SK-N-SH treated with all-trans-retinoic acid at 6 μM for 48 hours (cell line): Measurements from ENCODE around the gene OSBPL9.

Experiments used
- ATAC-seq: fragments of 200-7000 bp; cut with Tn5 transposase; 3 replicates; pipeline ENCODE4 v1.9.1; 2020; ENCODE audit warnings: mild to moderate bottlenecking, moderate library complexity
- ARNTL ChIP-seq: fragments of 450-650 bp; formaldehyde crosslinking; IDR thresholded peaks from 2 replicates; pipeline ENCODE4 v1.5.0; 2020; ENCODE audit warnings: low read depth, mild to moderate bottlenecking, moderate library complexity, borderline replicate concordance
- ESRRG ChIP-seq: fragments of 250-450 bp; sonication (Bioruptor Pico); IDR thresholded peaks from 2 replicates; pipeline ENCODE4 v1.6.1; 2021; ENCODE audit warnings: mild to moderate bottlenecking
- GLIS3 ChIP-seq: fragments of 250-450 bp; sonication (Bioruptor Pico); IDR thresholded peaks from 2 replicates; pipeline ENCODE4 v1.5.0; 2020; ENCODE audit warnings: mild to moderate bottlenecking, moderate library complexity
- ISL1 ChIP-seq: fragments of 250-450 bp; sonication (Bioruptor Pico); IDR thresholded peaks from 2 replicates; pipeline ENCODE4 v2.1.2; 2022; ENCODE audit warnings: mild to moderate bottlenecking, moderate library complexity
- OSR1 ChIP-seq: fragments of 250-450 bp; sonication (Bioruptor Pico); IDR thresholded peaks from 2 replicates; pipeline ENCODE4 v1.8.0; 2022; ENCODE audit warnings: moderate library complexity, mild to moderate bottlenecking, inconsistent platforms
- PPARA ChIP-seq: fragments of 250-450 bp; sonication (Bioruptor Pico); IDR thresholded peaks from 2 replicates; pipeline ENCODE4 v1.5.0; 2020; ENCODE audit warnings: mild to moderate bottlenecking, borderline replicate concordance
- RARB ChIP-seq: fragments of 250-450 bp; sonication (Bioruptor Pico); IDR thresholded peaks from 2 replicates; pipeline ENCODE4 v1.8.0; 2021; ENCODE audit warnings: mild to moderate bottlenecking, moderate library complexity
- SNAI2 ChIP-seq: fragments of 250-450 bp; sonication (Bioruptor Pico); IDR thresholded peaks from 2 replicates; pipeline ENCODE4 v1.5.0; 2020; ENCODE audit warnings: mild to moderate bottlenecking, moderate library complexity
- TCF4 ChIP-seq: fragments of 250-450 bp; sonication (Bioruptor Pico); IDR thresholded peaks from 2 replicates; pipeline ENCODE4 v1.8.0; 2021; ENCODE audit warnings: mild to moderate bottlenecking, moderate library complexity, borderline replicate concordance
- TOX ChIP-seq: fragments of 250-450 bp; sonication (Bioruptor Pico); IDR thresholded peaks from 2 replicates; pipeline ENCODE4 v1.8.0; 2021; ENCODE audit warnings: mild to moderate bottlenecking, moderate library complexity, borderline replicate concordance
- ZC3H10 ChIP-seq: fragments of 250-450 bp; sonication (Bioruptor Pico); IDR thresholded peaks from 2 replicates; pipeline ENCODE4 v1.5.1; 2021; ENCODE audit warnings: mild to moderate bottlenecking, moderate library complexity
- ZFP3 ChIP-seq: fragments of 250-450 bp; sonication (Bioruptor Pico); IDR thresholded peaks from 2 replicates; pipeline ENCODE4 v1.5.0; 2020; ENCODE audit warnings: mild to moderate bottlenecking, moderate library complexity
- ZFP30 ChIP-seq: fragments of 450-650 bp; formaldehyde crosslinking; IDR thresholded peaks from 2 replicates; pipeline ENCODE4 v1.5.0; 2022; ENCODE audit warnings: mild to moderate bottlenecking, moderate library complexity
- ZNF565 ChIP-seq: fragments of 450-650 bp; formaldehyde crosslinking; conservative IDR thresholded peaks from 2 replicates; pipeline ENCODE4 v1.5.0; 2020; ENCODE audit warnings: low read depth, mild to moderate bottlenecking, moderate library complexity
- ZNF8 ChIP-seq: fragments of 450-650 bp; formaldehyde crosslinking; IDR thresholded peaks from 2 replicates; pipeline ENCODE4 v1.5.0; 2020; ENCODE audit warnings: mild to moderate bottlenecking, moderate library complexity
- TF ChIP-seq, protein P1 (sequence below): fragments of 250-450 bp; sonication (Bioruptor Pico); IDR thresholded peaks from 2 replicates; pipeline ENCODE4 v1.5.0; 2020; ENCODE audit warnings: mild to moderate bottlenecking, moderate library complexity
- TF ChIP-seq, protein P2 (sequence below): fragments of 250-450 bp; sonication (Bioruptor Pico); IDR thresholded peaks from 2 replicates; pipeline ENCODE4 v1.5.1; 2020; ENCODE audit warnings: low read depth, mild to moderate bottlenecking, moderate library complexity
- TF ChIP-seq, protein P3 (sequence below): fragments of 250-450 bp; sonication (Bioruptor Pico); IDR thresholded peaks from 2 replicates; pipeline ENCODE4 v1.8.0; 2021; ENCODE audit warnings: low read depth, mild to moderate bottlenecking, moderate library complexity, borderline replicate concordance
- TF ChIP-seq, protein P4 (sequence below): fragments of 250-450 bp; sonication (Bioruptor Pico); IDR thresholded peaks from 2 replicates; pipeline ENCODE4 v1.8.0; 2020; ENCODE audit warnings: mild to moderate bottlenecking, moderate library complexity, borderline replicate concordance
- TF ChIP-seq, protein P5 (sequence below): fragments of 250-450 bp; sonication (Bioruptor Pico); IDR thresholded peaks from 2 replicates; pipeline ENCODE4 v1.5.1; 2021; ENCODE audit warnings: mild to moderate bottlenecking, moderate library complexity

OSBPL9 gene

DNA sequence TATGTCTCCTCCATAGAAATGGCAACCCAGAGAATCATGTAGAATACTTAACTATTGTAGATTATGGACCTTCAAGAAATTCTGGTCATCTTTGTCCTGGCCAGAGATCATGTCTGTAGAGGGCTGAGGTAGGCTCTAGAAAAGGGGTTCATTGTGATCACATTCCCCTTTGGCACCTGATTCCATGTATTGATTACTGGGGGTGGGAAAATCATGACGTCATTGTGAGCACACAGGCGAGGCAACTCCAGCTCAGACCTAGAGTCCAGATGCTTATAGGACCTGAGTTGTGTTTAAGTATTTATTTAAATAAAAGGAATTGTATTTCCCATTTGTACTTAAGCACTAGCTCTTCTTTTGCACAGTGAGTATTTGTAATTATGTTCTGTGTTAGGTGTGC, 93.1 kb downstream of the OSBPL9 start:
- no peak for ATAC-seq
- TF ChIP-seq TCF4 (CRISPR knock-in tag) (no peak), SNAI2 (CRISPR knock-in tag) (no peak), ISL1 (CRISPR knock-in tag) (no peak), ZC3H10 (no peak), ZNF565 (CRISPR knock-in tag) (no peak), OSR1 (no peak), ARNTL (no peak), ZFP3 (no peak), GLIS3 (CRISPR knock-in tag) (no peak), PPARA (CRISPR knock-in tag) (no peak)
- TF ChIP-seq, protein P1, sequence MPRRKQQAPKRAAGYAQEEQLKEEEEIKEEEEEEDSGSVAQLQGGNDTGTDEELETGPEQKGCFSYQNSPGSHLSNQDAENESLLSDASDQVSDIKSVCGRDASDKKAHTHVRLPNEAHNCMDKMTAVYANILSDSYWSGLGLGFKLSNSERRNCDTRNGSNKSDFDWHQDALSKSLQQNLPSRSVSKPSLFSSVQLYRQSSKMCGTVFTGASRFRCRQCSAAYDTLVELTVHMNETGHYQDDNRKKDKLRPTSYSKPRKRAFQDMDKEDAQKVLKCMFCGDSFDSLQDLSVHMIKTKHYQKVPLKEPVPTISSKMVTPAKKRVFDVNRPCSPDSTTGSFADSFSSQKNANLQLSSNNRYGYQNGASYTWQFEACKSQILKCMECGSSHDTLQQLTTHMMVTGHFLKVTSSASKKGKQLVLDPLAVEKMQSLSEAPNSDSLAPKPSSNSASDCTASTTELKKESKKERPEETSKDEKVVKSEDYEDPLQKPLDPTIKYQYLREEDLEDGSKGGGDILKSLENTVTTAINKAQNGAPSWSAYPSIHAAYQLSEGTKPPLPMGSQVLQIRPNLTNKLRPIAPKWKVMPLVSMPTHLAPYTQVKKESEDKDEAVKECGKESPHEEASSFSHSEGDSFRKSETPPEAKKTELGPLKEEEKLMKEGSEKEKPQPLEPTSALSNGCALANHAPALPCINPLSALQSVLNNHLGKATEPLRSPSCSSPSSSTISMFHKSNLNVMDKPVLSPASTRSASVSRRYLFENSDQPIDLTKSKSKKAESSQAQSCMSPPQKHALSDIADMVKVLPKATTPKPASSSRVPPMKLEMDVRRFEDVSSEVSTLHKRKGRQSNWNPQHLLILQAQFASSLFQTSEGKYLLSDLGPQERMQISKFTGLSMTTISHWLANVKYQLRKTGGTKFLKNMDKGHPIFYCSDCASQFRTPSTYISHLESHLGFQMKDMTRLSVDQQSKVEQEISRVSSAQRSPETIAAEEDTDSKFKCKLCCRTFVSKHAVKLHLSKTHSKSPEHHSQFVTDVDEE (CRISPR knock-in tag) = no peak
- TF ChIP-seq, protein P2, sequence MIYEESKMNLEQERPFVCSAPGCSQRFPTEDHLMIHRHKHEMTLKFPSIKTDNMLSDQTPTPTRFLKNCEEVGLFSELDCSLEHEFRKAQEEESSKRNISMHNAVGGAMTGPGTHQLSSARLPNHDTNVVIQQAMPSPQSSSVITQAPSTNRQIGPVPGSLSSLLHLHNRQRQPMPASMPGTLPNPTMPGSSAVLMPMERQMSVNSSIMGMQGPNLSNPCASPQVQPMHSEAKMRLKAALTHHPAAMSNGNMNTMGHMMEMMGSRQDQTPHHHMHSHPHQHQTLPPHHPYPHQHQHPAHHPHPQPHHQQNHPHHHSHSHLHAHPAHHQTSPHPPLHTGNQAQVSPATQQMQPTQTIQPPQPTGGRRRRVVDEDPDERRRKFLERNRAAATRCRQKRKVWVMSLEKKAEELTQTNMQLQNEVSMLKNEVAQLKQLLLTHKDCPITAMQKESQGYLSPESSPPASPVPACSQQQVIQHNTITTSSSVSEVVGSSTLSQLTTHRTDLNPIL (CRISPR knock-in tag) = no peak
- TF ChIP-seq, protein P3, sequence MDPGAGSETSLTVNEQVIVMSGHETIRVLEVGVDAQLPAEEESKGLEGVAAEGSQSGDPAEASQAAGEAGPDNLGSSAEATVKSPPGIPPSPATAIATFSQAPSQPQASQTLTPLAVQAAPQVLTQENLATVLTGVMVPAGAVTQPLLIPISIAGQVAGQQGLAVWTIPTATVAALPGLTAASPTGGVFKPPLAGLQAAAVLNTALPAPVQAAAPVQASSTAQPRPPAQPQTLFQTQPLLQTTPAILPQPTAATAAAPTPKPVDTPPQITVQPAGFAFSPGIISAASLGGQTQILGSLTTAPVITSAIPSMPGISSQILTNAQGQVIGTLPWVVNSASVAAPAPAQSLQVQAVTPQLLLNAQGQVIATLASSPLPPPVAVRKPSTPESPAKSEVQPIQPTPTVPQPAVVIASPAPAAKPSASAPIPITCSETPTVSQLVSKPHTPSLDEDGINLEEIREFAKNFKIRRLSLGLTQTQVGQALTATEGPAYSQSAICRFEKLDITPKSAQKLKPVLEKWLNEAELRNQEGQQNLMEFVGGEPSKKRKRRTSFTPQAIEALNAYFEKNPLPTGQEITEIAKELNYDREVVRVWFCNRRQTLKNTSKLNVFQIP = no peak

DNA sequence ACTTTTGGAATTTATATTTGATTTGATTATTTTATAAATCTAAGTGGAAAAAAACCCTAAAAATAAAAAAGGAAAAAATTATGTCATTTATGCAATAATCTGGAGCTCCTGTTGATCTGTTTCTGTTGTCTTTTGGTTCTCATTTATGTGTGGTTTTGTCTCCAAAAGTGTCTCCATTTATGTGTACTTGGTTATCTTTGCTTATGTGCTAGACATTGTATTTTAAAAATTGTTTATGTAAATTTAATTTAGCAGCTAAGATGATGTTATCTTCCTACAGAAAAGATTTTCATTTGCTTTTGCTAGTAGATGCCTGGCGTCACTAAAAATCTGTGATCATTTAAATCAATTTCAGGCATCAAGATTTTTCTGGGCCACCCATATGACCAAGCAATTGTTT, 95.7 kb downstream of the OSBPL9 start:
- ATAC-seq = no peak
- TF ChIP-seq ZNF8 (CRISPR knock-in tag) (no peak), ARNTL (no peak), ZNF565 (CRISPR knock-in tag) (no peak), GLIS3 (CRISPR knock-in tag) (no peak), PPARA (CRISPR knock-in tag) (no peak), RARB (CRISPR knock-in tag) (no peak), ZC3H10 (no peak), ISL1 (CRISPR knock-in tag) (no peak), ESRRG (CRISPR knock-in tag) (no peak), OSR1 (no peak), TOX (no peak), ZFP30 (CRISPR knock-in tag) (no peak), ZFP3 (no peak)
- TF ChIP-seq, protein P4, sequence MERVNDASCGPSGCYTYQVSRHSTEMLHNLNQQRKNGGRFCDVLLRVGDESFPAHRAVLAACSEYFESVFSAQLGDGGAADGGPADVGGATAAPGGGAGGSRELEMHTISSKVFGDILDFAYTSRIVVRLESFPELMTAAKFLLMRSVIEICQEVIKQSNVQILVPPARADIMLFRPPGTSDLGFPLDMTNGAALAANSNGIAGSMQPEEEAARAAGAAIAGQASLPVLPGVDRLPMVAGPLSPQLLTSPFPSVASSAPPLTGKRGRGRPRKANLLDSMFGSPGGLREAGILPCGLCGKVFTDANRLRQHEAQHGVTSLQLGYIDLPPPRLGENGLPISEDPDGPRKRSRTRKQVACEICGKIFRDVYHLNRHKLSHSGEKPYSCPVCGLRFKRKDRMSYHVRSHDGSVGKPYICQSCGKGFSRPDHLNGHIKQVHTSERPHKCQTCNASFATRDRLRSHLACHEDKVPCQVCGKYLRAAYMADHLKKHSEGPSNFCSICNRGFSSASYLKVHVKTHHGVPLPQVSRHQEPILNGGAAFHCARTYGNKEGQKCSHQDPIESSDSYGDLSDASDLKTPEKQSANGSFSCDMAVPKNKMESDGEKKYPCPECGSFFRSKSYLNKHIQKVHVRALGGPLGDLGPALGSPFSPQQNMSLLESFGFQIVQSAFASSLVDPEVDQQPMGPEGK (CRISPR knock-in tag) = no peak
- TF ChIP-seq, protein P2 (CRISPR knock-in tag) = no peak
- TF ChIP-seq, protein P3 = no peak
- TF ChIP-seq, protein P5, sequence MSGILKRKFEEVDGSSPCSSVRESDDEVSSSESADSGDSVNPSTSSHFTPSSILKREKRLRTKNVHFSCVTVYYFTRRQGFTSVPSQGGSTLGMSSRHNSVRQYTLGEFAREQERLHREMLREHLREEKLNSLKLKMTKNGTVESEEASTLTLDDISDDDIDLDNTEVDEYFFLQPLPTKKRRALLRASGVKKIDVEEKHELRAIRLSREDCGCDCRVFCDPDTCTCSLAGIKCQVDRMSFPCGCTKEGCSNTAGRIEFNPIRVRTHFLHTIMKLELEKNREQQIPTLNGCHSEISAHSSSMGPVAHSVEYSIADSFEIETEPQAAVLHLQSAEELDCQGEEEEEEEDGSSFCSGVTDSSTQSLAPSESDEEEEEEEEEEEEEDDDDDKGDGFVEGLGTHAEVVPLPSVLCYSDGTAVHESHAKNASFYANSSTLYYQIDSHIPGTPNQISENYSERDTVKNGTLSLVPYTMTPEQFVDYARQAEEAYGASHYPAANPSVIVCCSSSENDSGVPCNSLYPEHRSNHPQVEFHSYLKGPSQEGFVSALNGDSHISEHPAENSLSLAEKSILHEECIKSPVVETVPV (CRISPR knock-in tag) = no peak
- TF ChIP-seq, protein P1 (CRISPR knock-in tag) = no peak
